ENCODE measurements around the gene LCORL. TPM values are rescaled to one million over a fixed set of nuclear protein-coding genes. Genes with fewer than 3 reads are reported as not detected.

LCORL gene
- total and polyA plus RNA-seq, 2 donors from 2014 or later = 2.8 to 13.7 TPM

DNA sequence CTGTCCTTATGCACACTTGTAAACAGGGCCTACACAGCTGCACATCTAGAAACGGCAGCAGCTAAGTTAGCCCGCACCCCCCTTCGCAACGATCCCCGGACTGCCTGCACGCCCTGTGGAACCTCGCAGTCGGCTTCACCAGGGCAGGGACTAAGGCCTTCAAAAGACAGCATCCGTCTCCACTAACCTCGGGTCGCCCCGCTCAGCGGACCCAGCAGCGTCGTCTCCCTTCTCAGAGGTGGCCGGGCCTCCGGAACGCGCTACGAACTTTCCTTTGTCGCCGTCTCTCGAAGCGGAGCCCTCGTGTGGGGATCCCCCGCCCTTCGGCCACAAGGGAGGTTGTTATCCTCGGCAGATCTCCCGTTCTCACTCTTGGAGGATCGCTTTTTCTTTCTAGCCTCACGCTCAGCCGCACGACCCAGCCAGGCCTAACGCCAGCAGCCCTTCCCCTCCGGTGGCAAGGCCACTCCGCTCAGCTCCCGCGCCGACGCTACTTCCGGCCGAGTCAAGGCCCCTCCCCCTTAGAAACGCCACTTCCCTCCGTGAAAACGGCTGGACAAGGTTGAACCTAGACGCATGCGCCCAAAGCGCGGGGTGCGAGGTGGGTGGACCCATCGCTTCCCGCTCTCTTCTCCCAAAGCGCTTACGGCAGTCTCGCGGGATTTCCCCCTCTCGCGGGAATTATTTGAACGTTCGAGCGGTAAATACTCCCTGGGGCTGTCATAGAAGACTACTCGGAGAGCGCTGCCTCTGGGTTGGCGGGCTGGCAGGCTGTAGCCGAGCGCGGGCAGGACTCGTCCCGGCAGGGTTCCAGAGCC lies 211.1 kb downstream of the LCORL start, which contains the start of the genes DCAF16 and NCAPG:
DCAF16 (minus strand) TSS at position 498 of the 818 bp plus-strand sequence. CDS start 6,616 bp downstream, outside the sequence.
NCAPG (plus strand) TSS at position 720 of the 818 bp plus-strand sequence. CDS start 99 bp downstream, outside the sequence.
- Histone ChIP-seq H3K9ac (ENCODE audit: low read length in 3 of 3) (peak within 1 kb of the TSS; percentile 90 to 99 (median 96)), H3K36me3 (ENCODE audit: control insufficient read depth in 2 of 3, insufficient read depth in 3 of 3, low read length in 3 of 3) (no peaks in the 10 kb centered on the region), H3K27me3 (ENCODE audit: control insufficient read depth, insufficient read depth, low read length) (no peaks in the 10 kb centered on the region), H3K9me3 (ENCODE audit: control insufficient read depth in 2 of 3, insufficient read depth in 1 of 3, low read length in 3 of 3) (no peaks in the 10 kb centered on the region), H3K27ac (ENCODE audit: low read depth in 2 of 2, low read length in 2 of 2) (peak within 1 kb of the TSS; percentile 92), H3K4me1 (ENCODE audit: control insufficient read depth in 2 of 3, insufficient read depth in 2 of 3, low read depth in 1 of 3, low read length in 3 of 3) (peaks cover 3 to 16% (median 14%) of the 10 kb centered on the region in 3 donors), H3K4me3 (ENCODE audit: low read length in 3 of 3) (peak within 1 kb of the TSS; percentile 77 to 95 (median 89))
- TF ChIP-seq, protein P1, sequence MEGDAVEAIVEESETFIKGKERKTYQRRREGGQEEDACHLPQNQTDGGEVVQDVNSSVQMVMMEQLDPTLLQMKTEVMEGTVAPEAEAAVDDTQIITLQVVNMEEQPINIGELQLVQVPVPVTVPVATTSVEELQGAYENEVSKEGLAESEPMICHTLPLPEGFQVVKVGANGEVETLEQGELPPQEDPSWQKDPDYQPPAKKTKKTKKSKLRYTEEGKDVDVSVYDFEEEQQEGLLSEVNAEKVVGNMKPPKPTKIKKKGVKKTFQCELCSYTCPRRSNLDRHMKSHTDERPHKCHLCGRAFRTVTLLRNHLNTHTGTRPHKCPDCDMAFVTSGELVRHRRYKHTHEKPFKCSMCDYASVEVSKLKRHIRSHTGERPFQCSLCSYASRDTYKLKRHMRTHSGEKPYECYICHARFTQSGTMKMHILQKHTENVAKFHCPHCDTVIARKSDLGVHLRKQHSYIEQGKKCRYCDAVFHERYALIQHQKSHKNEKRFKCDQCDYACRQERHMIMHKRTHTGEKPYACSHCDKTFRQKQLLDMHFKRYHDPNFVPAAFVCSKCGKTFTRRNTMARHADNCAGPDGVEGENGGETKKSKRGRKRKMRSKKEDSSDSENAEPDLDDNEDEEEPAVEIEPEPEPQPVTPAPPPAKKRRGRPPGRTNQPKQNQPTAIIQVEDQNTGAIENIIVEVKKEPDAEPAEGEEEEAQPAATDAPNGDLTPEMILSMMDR (IDR thresholded peaks at IDR 0.05; ENCODE audit: borderline replicate concordance, extremely low read depth, insufficient read depth) = no peak
- intact Hi-C loops (cut with DNase I) = no loop called here
- DNase-seq = peak; percentile 100
- FAIRE-seq = peak; percentile 98

DNA sequence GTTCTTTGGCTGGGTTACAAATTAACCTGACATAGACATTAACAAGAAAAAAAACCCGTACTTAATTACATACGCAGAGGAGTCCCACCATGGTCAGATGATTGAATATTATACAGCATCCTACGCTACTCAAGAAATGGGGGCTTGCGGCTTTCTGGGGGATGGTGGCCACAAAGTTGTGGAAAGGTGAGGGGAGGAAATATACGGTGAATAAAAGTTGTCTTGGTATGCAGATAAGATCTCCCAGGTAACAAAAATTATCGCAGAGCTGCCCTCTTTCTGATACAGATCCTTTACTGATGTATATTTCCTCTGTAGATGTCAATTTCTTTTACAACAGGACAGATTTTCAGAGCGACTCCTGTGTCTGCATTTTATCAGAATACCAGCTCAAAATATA lies 211.9 kb downstream of the LCORL start:
- Histone ChIP-seq H3K27ac (ENCODE audit: low read depth in 2 of 2, low read length in 2 of 2) (no peak overlapping the region), H3K27me3 (ENCODE audit: control insufficient read depth, insufficient read depth, low read length) (no peaks in the 10 kb centered on the region), H3K4me3 (ENCODE audit: low read length in 3 of 3) (peak overlapping the region; percentile 77 to 95 (median 89)), H3K9me3 (ENCODE audit: control insufficient read depth in 2 of 3, insufficient read depth in 1 of 3, low read length in 3 of 3) (no peaks in the 10 kb centered on the region), H3K4me1 (ENCODE audit: control insufficient read depth in 2 of 3, insufficient read depth in 2 of 3, low read depth in 1 of 3, low read length in 3 of 3) (peaks cover 3 to 16% (median 14%) of the 10 kb centered on the region in 3 donors), H3K9ac (ENCODE audit: low read length in 3 of 3) (peak overlapping the region; percentile 90 to 99 (median 96)), H3K36me3 (ENCODE audit: control insufficient read depth in 2 of 3, insufficient read depth in 3 of 3, low read length in 3 of 3) (peaks cover 0 to 2% (median 0%) of the 10 kb centered on the region in 3 donors)
- intact Hi-C loops (cut with DNase I) = no loop called here
- FAIRE-seq (no peak), DNase-seq (peak in 3 of 5 donors; percentile 36 to 42 (median 39))
- TF ChIP-seq, protein P1 (IDR thresholded peaks at IDR 0.05; ENCODE audit: borderline replicate concordance, extremely low read depth, insufficient read depth) = no peak

DNA sequence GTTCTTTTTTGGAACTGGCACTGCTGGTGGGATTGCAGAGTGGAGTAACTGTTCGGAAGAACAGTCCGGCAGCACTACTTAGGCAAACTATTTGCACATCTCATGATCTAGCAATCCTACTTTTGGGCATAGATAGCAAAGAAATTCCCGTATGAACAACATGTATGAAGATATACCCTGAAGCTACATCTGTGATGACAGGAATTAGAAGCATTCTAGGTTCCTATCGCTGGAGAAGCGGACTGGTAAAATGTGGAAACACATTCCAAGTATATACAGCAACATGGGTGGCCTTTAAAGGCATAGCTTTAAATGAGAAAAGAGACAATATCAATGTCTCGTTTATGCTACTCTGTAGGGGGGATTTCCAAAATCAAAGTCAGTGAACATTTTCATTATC lies 214.1 kb downstream of the LCORL start:
- Histone ChIP-seq H3K36me3 (ENCODE audit: control insufficient read depth in 2 of 3, insufficient read depth in 3 of 3, low read length in 3 of 3) (peaks cover 10 to 17% (median 15%) of the 10 kb centered on the region in 3 donors), H3K9ac (ENCODE audit: low read length in 3 of 3) (peak overlapping the region in 1 of 3 donors; percentile 0), H3K27me3 (ENCODE audit: control insufficient read depth, insufficient read depth, low read length) (no peaks in the 10 kb centered on the region), H3K27ac (ENCODE audit: low read depth in 2 of 2, low read length in 2 of 2) (no peak overlapping the region), H3K4me3 (ENCODE audit: low read length in 3 of 3) (peak overlapping the region; percentile 30 to 49 (median 33)), H3K4me1 (ENCODE audit: control insufficient read depth in 2 of 3, insufficient read depth in 2 of 3, low read depth in 1 of 3, low read length in 3 of 3) (peaks cover 3 to 16% (median 14%) of the 10 kb centered on the region in 3 donors), H3K9me3 (ENCODE audit: control insufficient read depth in 2 of 3, insufficient read depth in 1 of 3, low read length in 3 of 3) (no peaks in the 10 kb centered on the region)
- DNase-seq (no peak), FAIRE-seq (no peak)
- intact Hi-C loops (cut with DNase I) = no loop called here
- TF ChIP-seq, protein P1 (IDR thresholded peaks at IDR 0.05; ENCODE audit: borderline replicate concordance, extremely low read depth, insufficient read depth) = no peak
